ENCODE data around the gene MUC6.

DNA sequence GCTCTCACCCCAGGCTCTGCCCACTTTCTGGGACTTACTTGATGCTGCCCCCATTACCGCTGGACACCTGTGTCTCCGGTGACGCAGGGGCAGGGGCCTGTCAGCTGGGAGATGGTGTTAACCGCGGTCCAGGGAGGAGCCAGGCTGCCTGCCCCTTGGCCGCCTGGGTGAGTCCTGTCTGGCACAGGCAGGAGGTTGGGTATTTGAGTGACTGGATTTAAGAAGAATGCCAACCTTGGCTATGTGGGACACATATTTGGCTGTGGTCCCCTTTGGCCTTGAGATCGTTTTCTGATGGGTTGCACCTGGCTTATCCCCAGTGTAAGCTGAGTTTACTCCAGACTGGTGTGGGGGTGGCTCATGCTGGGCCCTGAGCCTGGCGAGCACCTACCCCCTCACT is 2.5 kb downstream of the MUC6 start:
- TF ChIP-seq, protein P1, sequence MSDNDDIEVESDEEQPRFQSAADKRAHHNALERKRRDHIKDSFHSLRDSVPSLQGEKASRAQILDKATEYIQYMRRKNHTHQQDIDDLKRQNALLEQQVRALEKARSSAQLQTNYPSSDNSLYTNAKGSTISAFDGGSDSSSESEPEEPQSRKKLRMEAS (IDR thresholded peaks at IDR 0.05; ENCODE audit: insufficient read depth, insufficient read length): no peak
- TF ChIP-seq, protein P2, sequence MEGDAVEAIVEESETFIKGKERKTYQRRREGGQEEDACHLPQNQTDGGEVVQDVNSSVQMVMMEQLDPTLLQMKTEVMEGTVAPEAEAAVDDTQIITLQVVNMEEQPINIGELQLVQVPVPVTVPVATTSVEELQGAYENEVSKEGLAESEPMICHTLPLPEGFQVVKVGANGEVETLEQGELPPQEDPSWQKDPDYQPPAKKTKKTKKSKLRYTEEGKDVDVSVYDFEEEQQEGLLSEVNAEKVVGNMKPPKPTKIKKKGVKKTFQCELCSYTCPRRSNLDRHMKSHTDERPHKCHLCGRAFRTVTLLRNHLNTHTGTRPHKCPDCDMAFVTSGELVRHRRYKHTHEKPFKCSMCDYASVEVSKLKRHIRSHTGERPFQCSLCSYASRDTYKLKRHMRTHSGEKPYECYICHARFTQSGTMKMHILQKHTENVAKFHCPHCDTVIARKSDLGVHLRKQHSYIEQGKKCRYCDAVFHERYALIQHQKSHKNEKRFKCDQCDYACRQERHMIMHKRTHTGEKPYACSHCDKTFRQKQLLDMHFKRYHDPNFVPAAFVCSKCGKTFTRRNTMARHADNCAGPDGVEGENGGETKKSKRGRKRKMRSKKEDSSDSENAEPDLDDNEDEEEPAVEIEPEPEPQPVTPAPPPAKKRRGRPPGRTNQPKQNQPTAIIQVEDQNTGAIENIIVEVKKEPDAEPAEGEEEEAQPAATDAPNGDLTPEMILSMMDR (IDR thresholded peaks at IDR 0.05; ENCODE audit: extremely low read depth in 1 of 2, insufficient read depth in 1 of 2, low read depth in 1 of 2, low read length in 2 of 2): no peak
- no peak for TF ChIP-seq POLR2AphosphoS5 (IDR thresholded peaks at IDR 0.05; ENCODE audit: insufficient read depth, low read depth, low read length)
- no peak for TF ChIP-seq EZH2 (IDR thresholded peaks at IDR 0.05; ENCODE audit: borderline replicate concordance, low read depth, low read length, severe bottlenecking)
- TF ChIP-seq FOS (IDR thresholded peaks at IDR 0.05; ENCODE audit: borderline replicate concordance, insufficient read depth, low read length): no peak
- TF ChIP-seq POLR2A (IDR thresholded peaks at IDR 0.05; ENCODE audit: low read depth, low read length): no peak
- TF ChIP-seq GATA2 (IDR thresholded peaks at IDR 0.05; ENCODE audit: insufficient read depth, insufficient read length, low read depth, low read length): no peak
- no peak for TF ChIP-seq MYC (IDR thresholded peaks at IDR 0.05; ENCODE audit: low read depth, low read length)
